HTR-8/SVneo (cell line): ENCODE data around the gene REEP1.
"Not testable (repeated sequence)": the region's sequence is repeated elsewhere in the genome, so short reads cannot be mapped to it uniquely, and the experiment has no call there.

Experiments used
- DNase-seq: peaks from one replicate; pipeline ENCODE4 v3.0.0; 2011; ENCODE audit warnings: low spot score, mixed read lengths; ENCODE audit not compliant: insufficient read length
- FAIRE-seq: peaks from 2 replicates; lab custom pipeline; 2011; peaks lifted over from hg19 to GRCh38; lab: Jason Lieb, UNC

The REEP1 gene

GRCh38 chr2:86253424-86253823 lies 84.0 kb downstream of the REEP1 start:
- no peak for FAIRE-seq
- no peak for DNase-seq

DNA sequence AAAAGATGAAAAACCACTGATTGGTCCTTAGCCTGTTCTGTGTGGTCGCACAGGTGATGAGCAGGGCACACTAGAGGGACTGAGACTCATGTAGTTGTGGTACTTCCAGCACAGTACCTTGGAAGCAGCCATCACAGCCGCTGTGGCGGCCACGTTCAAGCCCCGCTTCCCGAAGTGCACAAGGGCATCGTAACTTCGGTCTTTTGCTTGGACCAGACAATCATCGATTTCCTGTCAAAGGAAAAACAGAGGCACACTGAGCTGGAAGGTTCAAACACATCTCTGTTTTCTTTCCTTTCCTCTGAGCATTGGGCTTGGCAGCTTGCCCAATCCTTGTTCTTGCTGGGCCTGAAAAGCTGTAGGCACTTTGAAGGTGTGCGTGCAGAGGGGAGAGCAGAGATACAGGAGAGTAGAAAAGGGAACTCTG lies 85.6 kb downstream of the REEP1 start:
- no peak for FAIRE-seq
- DNase-seq, result no peak

- peak; percentile 44 for DNase-seq
- FAIRE-seq, result no peak
Observed at GRCh38 chr2:86249579-86250391, 87.6 kb downstream of the REEP1 start.

- DNase-seq (no peak), FAIRE-seq (no peak)
Observed at GRCh38 chr2:86249176-86249575, 88.2 kb downstream of the REEP1 start.

DNA sequence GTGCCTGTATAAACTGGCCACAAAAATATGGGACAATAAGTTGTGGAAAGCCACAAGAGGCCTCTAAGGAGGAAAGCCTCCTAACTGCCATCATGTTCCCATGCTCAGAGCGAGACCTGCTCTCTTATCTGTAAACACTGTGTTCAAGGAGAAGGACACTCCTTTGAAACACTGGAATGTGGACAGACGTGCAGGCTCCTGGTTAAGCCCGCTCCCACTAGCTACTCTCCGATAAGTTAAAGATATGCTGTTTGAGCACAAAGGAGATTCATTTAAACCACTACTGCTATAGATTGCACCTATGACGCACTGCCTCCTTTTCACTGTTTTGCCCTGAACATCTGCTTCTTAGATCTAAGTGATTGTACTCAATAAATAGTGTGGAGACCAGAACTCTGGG lies 92.2 kb downstream of the REEP1 start:
- FAIRE-seq, DNase-seq: not testable (repeated sequence)

- FAIRE-seq, DNase-seq: not testable (repeated sequence)
Observed at GRCh38 chr2:86244781-86245180, 92.6 kb downstream of the REEP1 start.

- no peak for DNase-seq
- FAIRE-seq, result no peak
Observed at GRCh38 chr2:86243950-86244733, 93.3 kb downstream of the REEP1 start.

DNA sequence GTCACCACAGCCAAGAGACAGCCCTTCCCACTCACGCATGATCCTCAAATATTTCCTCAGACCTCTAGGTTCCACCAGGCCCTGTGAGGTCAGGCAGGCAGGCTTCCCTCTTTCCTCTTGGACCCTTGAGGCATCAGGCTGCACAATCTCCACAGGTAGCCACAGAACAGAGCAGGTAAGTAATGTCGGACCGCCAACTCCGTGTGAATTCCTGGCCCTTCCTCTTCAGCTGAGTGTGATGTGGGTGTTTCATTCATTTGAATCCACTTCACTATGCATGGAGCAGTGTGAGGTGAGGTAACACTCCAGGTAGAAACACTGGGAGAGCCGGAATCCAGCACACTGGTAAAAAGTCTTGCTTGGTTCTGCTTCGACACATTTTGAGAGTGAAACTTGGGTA lies 94.2 kb downstream of the REEP1 start:
- FAIRE-seq (no peak), DNase-seq (no peak)

- no peak for FAIRE-seq
- DNase-seq, result no peak
Observed at GRCh38 chr2:86241611-86242010, 95.8 kb downstream of the REEP1 start.

- no peak for FAIRE-seq
- no peak for DNase-seq
Observed at GRCh38 chr2:86240251-86240650, 97.2 kb downstream of the REEP1 start.

GRCh38 chr2:86239745-86240144 lies 97.7 kb downstream of the REEP1 start:
- FAIRE-seq (no peak), DNase-seq (no peak)

- no peak for DNase-seq
- no peak for FAIRE-seq
Observed at GRCh38 chr2:86239326-86239725, 98.1 kb downstream of the REEP1 start.

DNA sequence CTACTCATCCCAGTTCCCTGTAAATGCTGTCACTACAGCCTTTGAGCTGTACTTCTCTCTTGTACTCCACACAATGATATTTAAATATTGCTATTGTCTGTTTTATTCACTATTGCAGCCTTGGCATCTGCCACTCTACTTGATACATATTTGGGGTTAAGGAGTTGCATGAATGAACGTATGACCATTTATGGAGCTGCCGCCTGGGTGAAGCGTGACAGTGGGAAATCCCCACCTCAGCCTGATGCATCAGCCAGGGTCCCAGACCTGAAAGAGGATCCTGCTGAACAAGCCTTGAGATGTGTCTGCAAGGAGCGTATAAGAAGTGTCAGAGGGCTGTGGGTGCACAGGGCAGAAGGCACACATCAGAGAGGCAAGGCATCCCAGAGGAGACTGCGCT lies 99.1 kb downstream of the REEP1 start:
- DNase-seq, result no peak
- FAIRE-seq, result peak; percentile 20

GRCh38 chr2:86237172-86237571 lies 100.3 kb downstream of the REEP1 start:
- no peak for FAIRE-seq
- no peak for DNase-seq

GRCh38 chr2:86235196-86235980 lies 102.0 kb downstream of the REEP1 start:
- peak; percentile 9 for FAIRE-seq
- DNase-seq, result no peak

GRCh38 chr2:86234563-86235131 lies 102.8 kb downstream of the REEP1 start:
- no peak for DNase-seq
- no peak for FAIRE-seq

DNA sequence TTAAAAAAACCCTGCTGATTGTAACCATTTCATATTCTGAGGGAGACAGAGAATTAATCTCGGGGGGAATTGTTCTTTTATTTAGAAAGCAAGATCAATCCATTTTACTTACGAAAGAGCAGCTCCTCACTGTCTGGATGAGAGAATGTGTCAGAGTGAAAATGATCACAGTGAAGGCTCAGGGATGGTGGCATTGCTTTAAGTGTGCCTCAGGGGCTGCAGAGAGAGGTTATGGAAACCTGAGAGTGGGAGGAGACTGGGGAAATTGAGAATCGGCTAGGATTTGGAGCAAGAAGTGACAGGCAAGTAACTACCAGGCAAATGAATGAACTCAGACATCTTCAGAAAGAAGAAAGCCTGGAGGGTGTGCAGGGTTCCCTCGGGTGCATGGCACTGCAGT lies 104.0 kb downstream of the REEP1 start:
- no peak for FAIRE-seq
- DNase-seq, result no peak

DNA sequence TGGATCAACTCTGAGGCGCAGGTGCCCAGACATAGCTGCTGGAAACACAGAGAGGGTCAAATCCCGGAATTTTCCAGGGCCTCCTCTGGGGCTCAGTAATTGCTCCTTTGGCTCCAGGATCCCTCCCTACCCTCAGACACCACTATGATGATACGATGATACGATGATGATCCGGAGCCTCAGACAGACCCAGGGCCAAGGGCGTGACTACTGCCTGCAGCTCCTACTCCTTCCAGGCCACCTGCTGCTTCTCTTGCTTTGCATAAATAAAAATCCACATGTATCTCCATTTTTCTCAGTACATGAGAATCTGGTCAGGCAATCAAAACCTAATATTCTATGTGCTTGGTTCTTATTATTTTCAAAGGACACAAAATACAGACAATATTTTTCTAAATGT lies 104.5 kb downstream of the REEP1 start:
- no peak for DNase-seq
- FAIRE-seq, result no peak

DNA sequence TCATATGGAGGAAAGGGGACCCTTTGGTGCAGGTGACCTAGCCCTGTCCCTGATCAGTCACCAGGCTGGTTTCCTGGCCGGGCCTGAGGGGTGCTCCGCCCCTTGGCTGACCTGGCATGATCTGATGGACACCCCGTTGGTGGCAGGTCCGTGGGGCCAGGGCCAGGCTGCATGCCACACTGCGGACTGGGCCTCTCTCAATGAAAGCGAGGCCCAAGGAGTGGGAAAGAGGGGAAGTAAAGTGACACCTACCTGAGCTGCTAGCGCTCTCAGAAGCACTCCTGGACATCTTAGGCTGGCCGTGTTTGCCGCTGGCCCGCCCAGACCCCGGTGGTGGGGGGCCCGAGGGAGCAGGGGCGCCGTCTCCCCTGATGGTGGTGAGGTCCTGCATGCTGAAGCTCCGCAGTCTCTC lies 105.0 kb downstream of the REEP1 start:
- FAIRE-seq, result no peak
- no peak for DNase-seq

DNA sequence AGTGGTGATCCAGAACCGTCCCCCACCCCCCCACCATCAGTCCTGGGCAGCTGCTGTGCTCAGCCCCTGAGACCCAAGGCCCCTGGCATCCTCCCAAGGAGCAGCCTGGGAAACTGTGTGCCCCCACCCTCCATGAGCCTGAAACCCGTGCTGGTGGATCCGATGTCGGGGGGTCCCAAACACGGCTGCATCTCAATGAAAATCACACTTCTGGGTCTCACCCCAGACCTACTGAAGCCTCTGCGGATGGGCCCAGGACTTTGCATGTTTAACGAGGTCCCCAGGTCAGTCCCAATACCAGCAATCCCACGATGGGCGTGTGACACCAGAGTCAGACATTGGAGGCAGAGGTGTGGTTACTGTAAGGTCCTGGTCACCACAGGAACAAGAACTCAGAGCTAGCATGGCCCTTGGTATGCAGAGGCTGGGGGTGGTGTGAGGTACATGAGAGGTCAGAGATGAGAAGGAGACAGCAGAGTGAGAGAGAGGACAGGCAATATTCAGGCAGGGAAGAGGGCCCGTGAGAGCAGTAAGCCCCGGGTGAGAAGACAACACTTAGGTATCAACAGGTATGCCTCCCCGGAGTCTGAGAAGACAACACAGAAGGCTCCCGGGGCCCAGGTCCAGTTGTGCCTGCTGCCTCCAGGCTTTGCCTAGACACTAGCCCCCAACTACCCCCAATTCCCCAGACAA lies 105.6 kb downstream of the REEP1 start:
- DNase-seq (no peak), FAIRE-seq (no peak)
